ENCODE measurements around the gene PMPCA.

The PMPCA gene

DNA sequence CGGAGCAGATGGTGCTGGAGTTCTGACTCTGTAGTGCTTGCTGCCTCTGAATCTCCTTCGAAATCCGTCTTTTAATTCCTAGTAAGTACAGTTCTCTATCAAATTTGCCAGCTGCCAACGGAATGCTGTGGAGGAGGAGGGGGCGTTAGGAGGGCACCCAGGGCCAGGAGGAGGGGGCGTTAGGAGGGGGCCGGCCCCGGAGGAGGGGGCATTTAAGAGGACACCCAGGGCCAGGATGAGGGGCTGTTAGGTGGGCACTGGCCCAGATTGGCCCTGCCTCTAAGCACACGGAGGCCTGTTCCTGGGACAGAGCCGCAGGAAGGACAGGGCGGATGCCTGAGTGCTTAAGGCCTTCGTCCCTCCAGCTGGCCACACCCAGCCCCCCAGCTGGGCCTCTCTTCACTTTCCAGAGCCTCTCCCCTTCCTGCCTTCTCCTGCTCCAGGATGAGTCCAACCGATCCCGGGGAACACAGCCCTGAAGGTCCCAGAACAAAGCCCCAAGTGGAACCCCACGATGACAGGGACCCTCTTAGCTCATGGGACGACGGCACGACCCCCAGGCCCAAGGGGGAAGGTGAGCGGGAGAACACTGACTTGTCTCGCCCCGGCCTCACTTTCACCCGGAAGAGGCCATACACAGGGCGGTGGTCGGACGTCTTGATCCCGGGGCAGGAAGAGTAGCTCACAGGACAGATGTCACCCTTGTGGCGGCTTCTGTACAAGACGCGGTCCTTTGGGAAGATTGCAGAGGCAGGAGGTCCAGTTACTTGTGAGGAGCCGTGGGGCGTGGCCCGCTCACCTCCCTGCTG is 19.4 kb downstream of the PMPCA start:
- peaks cover 57% of the 10 kb centered on the region for H3K36me3 ChIP-seq

GRCh38 chr9:136430588-136431234 is 20.3 kb downstream of the PMPCA start:
- H3K4me1 ChIP-seq = no peaks in the 10 kb centered on the region
- H3K4me3 ChIP-seq (ENCODE audit: low read depth, low read length) = no peak overlapping the region
- H3K27me3 ChIP-seq = no peaks in the 10 kb centered on the region
- no peaks in the 10 kb centered on the region for H3K9me3 ChIP-seq
- TF ChIP-seq, protein P1, sequence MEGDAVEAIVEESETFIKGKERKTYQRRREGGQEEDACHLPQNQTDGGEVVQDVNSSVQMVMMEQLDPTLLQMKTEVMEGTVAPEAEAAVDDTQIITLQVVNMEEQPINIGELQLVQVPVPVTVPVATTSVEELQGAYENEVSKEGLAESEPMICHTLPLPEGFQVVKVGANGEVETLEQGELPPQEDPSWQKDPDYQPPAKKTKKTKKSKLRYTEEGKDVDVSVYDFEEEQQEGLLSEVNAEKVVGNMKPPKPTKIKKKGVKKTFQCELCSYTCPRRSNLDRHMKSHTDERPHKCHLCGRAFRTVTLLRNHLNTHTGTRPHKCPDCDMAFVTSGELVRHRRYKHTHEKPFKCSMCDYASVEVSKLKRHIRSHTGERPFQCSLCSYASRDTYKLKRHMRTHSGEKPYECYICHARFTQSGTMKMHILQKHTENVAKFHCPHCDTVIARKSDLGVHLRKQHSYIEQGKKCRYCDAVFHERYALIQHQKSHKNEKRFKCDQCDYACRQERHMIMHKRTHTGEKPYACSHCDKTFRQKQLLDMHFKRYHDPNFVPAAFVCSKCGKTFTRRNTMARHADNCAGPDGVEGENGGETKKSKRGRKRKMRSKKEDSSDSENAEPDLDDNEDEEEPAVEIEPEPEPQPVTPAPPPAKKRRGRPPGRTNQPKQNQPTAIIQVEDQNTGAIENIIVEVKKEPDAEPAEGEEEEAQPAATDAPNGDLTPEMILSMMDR (IDR thresholded peaks at IDR 0.05; ENCODE audit: low read depth, low read length) = no peak
- no peak for DNase-seq
- peaks cover 54% of the 10 kb centered on the region for H3K36me3 ChIP-seq

More for the DNA sequence above, 19.4 kb downstream of the PMPCA start:
- Histone ChIP-seq H3K4me3 (ENCODE audit: low read depth, low read length) (no peak overlapping the region), H3K9me3 (no peaks in the 10 kb centered on the region), H3K27me3 (no peaks in the 10 kb centered on the region), H3K4me1 (no peaks in the 10 kb centered on the region)
- TF ChIP-seq, protein P1 (IDR thresholded peaks at IDR 0.05; ENCODE audit: low read depth, low read length) = no peak
- DNase-seq = no peak

GRCh38 chr9:136431782-136432350 is 21.4 kb downstream of the PMPCA start:
- Histone ChIP-seq H3K36me3 (peaks cover 56% of the 10 kb centered on the region), H3K4me1 (no peaks in the 10 kb centered on the region), H3K27me3 (no peaks in the 10 kb centered on the region), H3K4me3 (ENCODE audit: low read depth, low read length) (no peak overlapping the region), H3K9me3 (no peaks in the 10 kb centered on the region)
- DNase-seq = no peak
- TF ChIP-seq, protein P1 (IDR thresholded peaks at IDR 0.05; ENCODE audit: low read depth, low read length) = no peak

GRCh38 chr9:136432591-136432990 is 22.1 kb downstream of the PMPCA start:
- TF ChIP-seq, protein P1 (IDR thresholded peaks at IDR 0.05; ENCODE audit: low read depth, low read length) = no peak
- H3K9me3 ChIP-seq = no peaks in the 10 kb centered on the region
- H3K4me1 ChIP-seq = no peaks in the 10 kb centered on the region; the same call in 1 of the 2 replicates

GRCh38 chr9:136433043-136433715 is 22.7 kb downstream of the PMPCA start:
- Histone ChIP-seq H3K36me3 (peaks cover 49% of the 10 kb centered on the region), H3K9me3 (no peaks in the 10 kb centered on the region), H3K4me3 (ENCODE audit: low read depth, low read length) (no peak overlapping the region), H3K4me1 (no peaks in the 10 kb centered on the region; the same call in 1 of the 2 replicates), H3K27me3 (no peaks in the 10 kb centered on the region)
- no peak for DNase-seq
- TF ChIP-seq, protein P1 (IDR thresholded peaks at IDR 0.05; ENCODE audit: low read depth, low read length) = no peak

More at GRCh38 chr9:136432591-136432990, 22.1 kb downstream of the PMPCA start:
- DNase-seq = no peak
- Histone ChIP-seq H3K27me3 (no peaks in the 10 kb centered on the region), H3K36me3 (peaks cover 55% of the 10 kb centered on the region), H3K4me3 (ENCODE audit: low read depth, low read length) (no peak overlapping the region)

Measured in BE2C (cell line).